Esophagus squamous epithelium (tissue), 4 donors: ENCODE measurements around the gene KLHL11.

Source experiments
- POLR2A ChIP-seq, 4 donors: fragments of 450-650 bp; IDR thresholded peaks; one replicate each; pipeline ENCODE4 v1.6.1; 2017; ENCODE audit warnings: antibody characterized with exemption in 4 of 4, mild to moderate bottlenecking in 4 of 4, moderate library complexity in 3 of 4
- TF ChIP-seq, protein P1 (sequence below), 6 experiments: fragments of 450-650 bp in 4 of 6; fragments of 200-600 bp in 2 of 6; sonication (generic) in 2 of 6; IDR thresholded peaks; one replicate each; pipeline ENCODE4 v1.5.1; 2016 to 2019; ENCODE audit warnings: antibody characterized with exemption in 6 of 6, mild to moderate bottlenecking in 4 of 6, moderate library complexity in 4 of 6

DNA sequence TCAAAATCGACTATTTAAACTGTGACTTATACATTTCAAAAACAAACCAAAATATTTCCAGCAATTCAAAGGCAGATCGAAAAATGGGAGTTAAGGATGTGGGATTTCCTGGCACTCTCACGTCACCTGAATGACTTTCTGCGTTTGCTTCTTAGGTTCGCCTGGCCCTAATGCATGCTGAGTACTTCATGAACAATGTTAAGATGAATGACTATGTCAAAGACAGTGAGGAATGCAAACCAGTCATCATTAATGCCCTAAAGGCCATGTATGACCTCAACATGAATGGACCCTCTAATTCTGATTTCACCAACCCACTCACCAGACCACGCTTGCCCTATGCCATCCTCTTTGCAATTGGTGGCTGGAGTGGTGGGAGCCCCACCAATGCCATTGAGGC is 20.3 kb downstream of the KLHL11 start:
- no peak for TF ChIP-seq POLR2A (IDR thresholded peaks at IDR 0.05)
- TF ChIP-seq, protein P1, sequence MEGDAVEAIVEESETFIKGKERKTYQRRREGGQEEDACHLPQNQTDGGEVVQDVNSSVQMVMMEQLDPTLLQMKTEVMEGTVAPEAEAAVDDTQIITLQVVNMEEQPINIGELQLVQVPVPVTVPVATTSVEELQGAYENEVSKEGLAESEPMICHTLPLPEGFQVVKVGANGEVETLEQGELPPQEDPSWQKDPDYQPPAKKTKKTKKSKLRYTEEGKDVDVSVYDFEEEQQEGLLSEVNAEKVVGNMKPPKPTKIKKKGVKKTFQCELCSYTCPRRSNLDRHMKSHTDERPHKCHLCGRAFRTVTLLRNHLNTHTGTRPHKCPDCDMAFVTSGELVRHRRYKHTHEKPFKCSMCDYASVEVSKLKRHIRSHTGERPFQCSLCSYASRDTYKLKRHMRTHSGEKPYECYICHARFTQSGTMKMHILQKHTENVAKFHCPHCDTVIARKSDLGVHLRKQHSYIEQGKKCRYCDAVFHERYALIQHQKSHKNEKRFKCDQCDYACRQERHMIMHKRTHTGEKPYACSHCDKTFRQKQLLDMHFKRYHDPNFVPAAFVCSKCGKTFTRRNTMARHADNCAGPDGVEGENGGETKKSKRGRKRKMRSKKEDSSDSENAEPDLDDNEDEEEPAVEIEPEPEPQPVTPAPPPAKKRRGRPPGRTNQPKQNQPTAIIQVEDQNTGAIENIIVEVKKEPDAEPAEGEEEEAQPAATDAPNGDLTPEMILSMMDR (IDR thresholded peaks at IDR 0.05) = no peak
